ENCODE measurements around the gene PPP3R1. TPM values are rescaled to one million over a fixed set of nuclear protein-coding genes. Genes with fewer than 3 reads are reported as not detected.

Gene PPP3R1
- total and polyA plus RNA-seq, 9 of the 15 experiments (the other 6 are each of a cell fraction or from before 2014, with no cell fraction given) = 3.7 to 70.0 (median 24.8) TPM

- TF ChIP-seq TFE3 (CRISPR knock-in tag; IDR thresholded peaks at IDR 0.05) = no peak
- TF ChIP-seq ZNF324 (CRISPR knock-in tag; IDR thresholded peaks at IDR 0.05) = no peak
- no peak for TF ChIP-seq ZKSCAN3 (CRISPR knock-in tag; IDR thresholded peaks at IDR 0.05)
- no peak for TF ChIP-seq SREBF1 (IDR thresholded peaks at IDR 0.05; ENCODE audit: borderline replicate concordance, low read depth, low read length)
- peak; percentile 43; the same call in 1 of the 2 replicates for TF ChIP-seq ZBTB2 (IDR thresholded peaks at IDR 0.05)
- TF ChIP-seq PHF20 (IDR thresholded peaks at IDR 0.05; ENCODE audit: partially characterized antibody) = peak; percentile 73
- 0 out of 2 replicates have a peak, but pooled peaks have one; percentile 43 for TF ChIP-seq ZNF589 (CRISPR knock-in tag; IDR thresholded peaks at IDR 0.05; ENCODE audit: low read depth)
- TF ChIP-seq NFATC3 (IDR thresholded peaks at IDR 0.05) = no peak
- peak; percentile 100 for TF ChIP-seq MNT (conservative IDR thresholded peaks at IDR 0.05)
- no peak for TF ChIP-seq ZNF408 (CRISPR knock-in tag; IDR thresholded peaks at IDR 0.05; ENCODE audit: low read depth)
- TF ChIP-seq TBL1XR1 (IDR thresholded peaks at IDR 0.05; ENCODE audit: low read length in 2 of 2) = peak; percentile 53 to 86; a peak in 3 of 4 replicates
- TF ChIP-seq MAFK (IDR thresholded peaks at IDR 0.05; ENCODE audit: low read length) = no peak
- no peak; the same call in 1 of the 2 replicates for TF ChIP-seq CBFA2T3 (IDR thresholded peaks at IDR 0.05)
- TF ChIP-seq U2AF2 (optimal IDR thresholded peaks at IDR 0.05; ENCODE audit: low read depth, low read length) = no peak
- TF ChIP-seq PHF8 (IDR thresholded peaks at IDR 0.05; ENCODE audit: borderline replicate concordance, low read length) = peak; percentile 75; the same call in 1 of the 2 replicates
- 0 out of 2 replicates have a peak, but pooled peaks have one; percentile 51 for TF ChIP-seq CC2D1A (IDR thresholded peaks at IDR 0.05)
- no peak for TF ChIP-seq GTF2B (IDR thresholded peaks at IDR 0.05; ENCODE audit: extremely low read depth, insufficient read length)
- no peak for TF ChIP-seq ZNF449 (CRISPR knock-in tag; IDR thresholded peaks at IDR 0.05)
- peak; percentile 62 for TF ChIP-seq RB1 (IDR thresholded peaks at IDR 0.05; ENCODE audit: low read depth)
Observed at GRCh38 chr2:68157402-68158133, 94.8 kb downstream of the PPP3R1 start, which contains the start of gene PNO1 (continued).

Data from K562 (cell line).